Ovary (tissue), 9 donors: ENCODE results near the gene OMG. TPM values are rescaled to one million over a fixed set of nuclear protein-coding genes. Genes with fewer than 3 reads are reported as not detected.
"Not testable (repeated sequence)": the region's sequence is repeated elsewhere in the genome, so short reads cannot be mapped to it uniquely, and the experiment has no call there.

Source experiments
- DNase-seq, 5 donors: peaks; one replicate each; pipeline ENCODE4 v3.0.0-alpha.2; 2019 to 2020
- H3K27ac ChIP-seq, 2 donors: fragments of 200-600 bp; one replicate each; pipeline versions ENCODE4 v1.5.1 to v1.8.0; 2019 to 2022
- H3K27me3 ChIP-seq: fragments of 200-600 bp; one replicate; pipeline ENCODE4 v1.8.0; 2022
- H3K36me3 ChIP-seq: fragments of 200-600 bp; sonication (generic); one replicate; pipeline ENCODE4 v1.5.1; 2019
- H3K4me1 ChIP-seq: one replicate; pipeline ENCODE4 v1.8.1; 2013; ENCODE audit warnings: mild to moderate bottlenecking, moderate library complexity; ENCODE audit not compliant: insufficient read depth
- H3K4me3 ChIP-seq: fragments of 200-600 bp; sonication (generic); one replicate; pipeline ENCODE4 v1.5.1; 2017
- H3K9me3 ChIP-seq, 2 donors: fragments of 200-600 bp in 1 of 2; sonication (generic) in 1 of 2; one replicate each; pipeline versions ENCODE4 v1.5.1 to v1.8.1; 2013 to 2019; ENCODE audit warnings: mild to moderate bottlenecking in 1 of 2, moderate library complexity in 1 of 2
- EP300 ChIP-seq: sonication (generic); formaldehyde crosslinking; IDR thresholded peaks from one replicate; pipeline ENCODE4 v1.6.1; 2017; ENCODE audit warnings: antibody characterized with exemption
- POLR2A ChIP-seq: fragments of 450-650 bp; IDR thresholded peaks from one replicate; pipeline ENCODE4 v1.6.1; 2017; ENCODE audit warnings: antibody characterized with exemption, mild to moderate bottlenecking, moderate library complexity
- WGBS, 3 donors: extraction: QIAGEN DNeasy Blood & Tissue Kit in 1 of 3; methylation state at CpG; one replicate each; pipeline versions ENCODE4 v1.1.5 to v1.1.7; 2013 to 2017; 5-methylcytosine and 5-hydroxymethylcytosine counted together
- intact Hi-C, 4 donors: fragments of 100-400 bp; cut with DNase I; formaldehyde crosslinking; loops; one replicate each; pipeline versions ENCODE4 v1.11.0 to v1.15.1; 2022 to 2023
- polyA plus RNA-seq, 2 donors: library from polyadenylated mRNA; stranded (reverse); fragments of 200-250 nt in 1 of 2; fragments of 350-450 nt in 1 of 2; fragmentation: Illumina TruSeq in 1 of 2; extraction: RNeasy Lipid Tissue Mini Kit (QIAGEN cat#74804) in 1 of 2; gene quantifications; one replicate each; pipeline ENCODE4 v1.2.3, GENCODE V29; 2013 to 2014
- total RNA-seq, 7 donors: library from RNA; depleted of rRNA in 2 of 7; stranded (reverse); fragments of >200 nt in 2 of 7; fragmentation: NEBNext Ultra II Directional in 3 of 7; extraction: Animal tissue kit (Norgen Biotek cat#: 25700) in 3 of 7; gene quantifications; one replicate each; pipeline versions ENCODE4 v1.1.0 to v1.2.4, GENCODE V29; 2016 to 2023
- TF ChIP-seq, protein P1 (sequence below), 3 donors: fragments of 450-650 bp in 2 of 3; fragments of 200-600 bp in 1 of 3; IDR thresholded peaks; one replicate each; pipeline versions ENCODE4 v1.5.1 to v1.8.0; 2016 to 2022; ENCODE audit warnings: antibody characterized with exemption in 3 of 3, mild to moderate bottlenecking in 1 of 3
- donor health status: DM: no; HTN: no; CAD: no; lungs with moderate emphysema.
- donor health status: DM: no; HTN: no; CAD: no.
- donor health status: Bipolar disorder and iron deficiency.
- donor health status: DM: yes; HTN: yes; CAD: no.
- donor health status: DM: no; HTN: no; CAD: no.
- donor health status: DM: yes; HTN: yes; CAD: no.

The OMG gene
- total and polyA plus RNA-seq, 9 donors, result 0.28 to 2.2 (median 1.5) TPM; not detected in 5

DNA sequence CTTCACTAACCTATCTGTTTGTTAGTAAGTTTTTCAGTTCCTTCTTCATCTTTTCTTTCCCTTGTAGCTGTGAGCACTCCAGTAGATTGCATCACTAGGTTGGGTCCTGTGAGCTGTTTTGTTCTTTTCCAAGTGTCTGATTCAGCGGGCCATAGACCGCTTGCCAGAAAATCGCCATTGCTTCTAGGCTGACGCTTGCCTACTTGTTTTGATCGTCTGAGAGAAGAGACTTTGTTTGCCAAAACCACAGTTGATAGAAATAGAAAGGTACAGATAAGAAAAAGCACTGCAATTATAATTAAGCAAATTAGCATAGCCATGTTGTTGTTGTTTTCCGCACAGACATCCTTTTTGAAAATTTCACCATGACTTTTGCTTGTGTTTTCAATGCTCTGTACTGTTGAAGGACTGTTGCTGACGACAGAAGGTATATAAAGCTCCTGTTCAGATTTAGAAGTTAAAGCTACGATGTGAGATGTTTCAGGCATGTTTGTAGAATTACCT, 21.3 kb upstream of the OMG start:
- Histone ChIP-seq H3K4me1 (no peaks in the 10 kb centered on the region), H3K36me3 (no peaks in the 10 kb centered on the region), H3K27me3 (no peaks in the 10 kb centered on the region), H3K4me3 (peak overlapping the region; percentile 17), H3K9me3 (no peaks in the 10 kb centered on the region), H3K27ac (peak overlapping the region in 1 of 2 donors; percentile 35)
- TF ChIP-seq POLR2A, result no peak
- TF ChIP-seq EP300, result no peak
- TF ChIP-seq, protein P1, sequence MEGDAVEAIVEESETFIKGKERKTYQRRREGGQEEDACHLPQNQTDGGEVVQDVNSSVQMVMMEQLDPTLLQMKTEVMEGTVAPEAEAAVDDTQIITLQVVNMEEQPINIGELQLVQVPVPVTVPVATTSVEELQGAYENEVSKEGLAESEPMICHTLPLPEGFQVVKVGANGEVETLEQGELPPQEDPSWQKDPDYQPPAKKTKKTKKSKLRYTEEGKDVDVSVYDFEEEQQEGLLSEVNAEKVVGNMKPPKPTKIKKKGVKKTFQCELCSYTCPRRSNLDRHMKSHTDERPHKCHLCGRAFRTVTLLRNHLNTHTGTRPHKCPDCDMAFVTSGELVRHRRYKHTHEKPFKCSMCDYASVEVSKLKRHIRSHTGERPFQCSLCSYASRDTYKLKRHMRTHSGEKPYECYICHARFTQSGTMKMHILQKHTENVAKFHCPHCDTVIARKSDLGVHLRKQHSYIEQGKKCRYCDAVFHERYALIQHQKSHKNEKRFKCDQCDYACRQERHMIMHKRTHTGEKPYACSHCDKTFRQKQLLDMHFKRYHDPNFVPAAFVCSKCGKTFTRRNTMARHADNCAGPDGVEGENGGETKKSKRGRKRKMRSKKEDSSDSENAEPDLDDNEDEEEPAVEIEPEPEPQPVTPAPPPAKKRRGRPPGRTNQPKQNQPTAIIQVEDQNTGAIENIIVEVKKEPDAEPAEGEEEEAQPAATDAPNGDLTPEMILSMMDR (IDR thresholded peaks at IDR 0.05), result no peak
- peak; percentile 54 to 73 (median 66) for DNase-seq
- 21 to 39% (median 36%) methylated on average over 8 of the region's 8 CpGs for WGBS, 3 donors
- intact Hi-C loops, result no loop called here

- Histone ChIP-seq H3K36me3 (no peaks in the 10 kb centered on the region), H3K27me3 (no peaks in the 10 kb centered on the region), H3K4me1 (no peaks in the 10 kb centered on the region), H3K9me3 (no peaks in the 10 kb centered on the region), H3K4me3 (no peak overlapping the region), H3K27ac (no peak overlapping the region)
- TF ChIP-seq, protein P1 (IDR thresholded peaks at IDR 0.05), result no peak
- no peak for TF ChIP-seq EP300
- no peak for TF ChIP-seq POLR2A
- DNase-seq, result no peak
- intact Hi-C loops, result no loop called here
- 78 to 96% (median 92%) methylated on average over 3 of the region's 3 CpGs for WGBS, 3 donors
These were observed 17.7 kb upstream of the OMG start for GRCh38 chr17:31314782-31315100.

DNA sequence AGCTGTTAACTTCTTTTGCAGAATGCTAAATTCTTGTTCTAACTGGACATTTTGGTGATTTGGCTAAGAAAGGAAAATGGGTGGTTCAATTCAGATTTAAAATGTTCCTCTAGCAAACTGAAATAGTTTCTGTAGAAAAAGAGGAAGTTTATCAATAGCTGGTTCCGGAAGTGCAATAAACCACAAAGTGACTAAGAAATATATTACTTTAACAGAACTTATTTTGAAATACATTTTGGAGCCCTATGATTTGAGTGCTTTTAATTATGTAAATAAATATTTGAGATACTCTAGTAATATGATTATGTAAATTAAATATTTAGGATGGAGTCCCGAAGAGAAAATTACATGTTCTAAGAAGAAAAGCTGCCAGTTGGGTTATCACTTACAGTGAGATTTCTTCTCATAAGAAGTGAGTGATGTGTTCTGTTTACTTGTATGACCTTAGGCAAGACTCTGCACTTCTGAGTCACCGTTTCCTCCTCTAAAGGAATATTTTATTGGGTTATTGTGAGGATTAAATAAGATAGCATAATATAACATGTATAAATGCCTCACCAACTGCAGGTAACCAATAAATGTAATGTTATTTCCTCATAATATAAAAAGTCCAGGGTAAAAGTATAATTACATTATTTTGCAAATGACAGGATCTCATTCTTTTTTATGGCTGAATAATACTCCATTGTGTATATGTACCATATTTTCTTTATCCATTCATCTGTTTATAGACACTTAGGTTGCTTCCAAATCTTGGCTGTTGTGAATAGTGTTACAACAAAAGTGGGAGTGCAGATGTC, 17.1 kb upstream of the OMG start, which contains the start of gene EVI2B:
Gene EVI2B (minus strand): TSS at position 73 of the 800 bp plus-strand sequence. CDS start 8,445 bp downstream, outside the sequence.
- 68 to 80% (median 76%) methylated on average over 3 of the region's 3 CpGs for WGBS, 3 donors
- Histone ChIP-seq H3K4me3 (no peak within 1 kb of the TSS), H3K27me3 (no peaks in the 10 kb centered on the region), H3K4me1 (no peaks in the 10 kb centered on the region), H3K27ac (no peak within 1 kb of the TSS), H3K36me3 (no peaks in the 10 kb centered on the region), H3K9me3 (no peaks in the 10 kb centered on the region)
- intact Hi-C loops, result no loop called here
- TF ChIP-seq, protein P1 (IDR thresholded peaks at IDR 0.05), result no peak
- TF ChIP-seq POLR2A, result no peak
- no peak for TF ChIP-seq EP300
- DNase-seq, result no peak

DNA sequence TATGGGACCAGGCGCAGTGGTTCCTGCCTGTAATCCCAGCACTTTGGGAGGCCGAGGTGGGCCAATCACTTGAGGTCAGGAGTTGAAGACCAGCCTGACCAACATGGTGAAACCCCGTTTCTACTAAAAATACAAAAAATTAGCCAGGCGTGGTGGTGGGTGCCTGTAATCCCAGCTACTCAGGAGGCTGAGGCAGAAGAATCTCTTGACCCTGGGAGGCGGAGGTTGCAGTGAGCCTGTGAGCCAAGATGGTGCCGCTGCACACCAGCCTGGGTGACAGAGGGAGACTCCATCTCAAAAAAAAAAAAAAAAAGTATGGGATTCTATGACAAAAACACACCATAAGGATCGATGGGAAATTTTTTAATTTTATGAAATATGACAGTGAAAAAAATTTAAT, 15.2 kb upstream of the OMG start:
- 77 to 93% (median 86%) methylated on average over 7 of the region's 7 CpGs for WGBS, 3 donors
- DNase-seq, H3K36me3 ChIP-seq, H3K4me3 ChIP-seq, H3K27me3 ChIP-seq, H3K27ac ChIP-seq, intact Hi-C loops, H3K4me1 ChIP-seq, H3K9me3 ChIP-seq: not testable (repeated sequence)

DNA sequence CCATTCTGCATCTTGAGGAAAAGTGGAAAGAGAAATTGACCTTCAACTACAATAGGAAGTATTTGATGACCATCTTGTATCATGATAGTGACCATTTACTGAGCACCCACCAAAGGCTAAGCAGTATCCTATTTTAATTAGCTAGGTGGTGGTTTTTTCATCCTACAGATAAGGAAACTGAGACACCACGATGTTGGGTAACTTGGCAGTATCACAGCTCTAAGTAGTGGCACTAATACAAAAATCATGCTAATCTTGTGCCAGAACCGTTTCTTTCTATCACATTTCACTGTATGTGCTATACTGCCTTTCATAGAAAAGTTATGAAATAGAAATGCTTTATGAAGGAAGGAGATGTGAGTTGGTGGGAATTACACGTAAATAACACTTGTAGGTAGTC, 14.5 kb upstream of the OMG start:
- WGBS, 3 donors, result 87 to 92% (median 92%) methylated on average over 3 of the region's 3 CpGs
- H3K4me1 ChIP-seq, result no peaks in the 10 kb centered on the region
- H3K9me3 ChIP-seq, result no peaks in the 10 kb centered on the region
- no peaks in the 10 kb centered on the region for H3K27me3 ChIP-seq
- TF ChIP-seq, protein P1 (IDR thresholded peaks at IDR 0.05), result no peak
- TF ChIP-seq POLR2A (no peak), EP300 (no peak)
- H3K4me3 ChIP-seq, result no peak overlapping the region
- H3K36me3 ChIP-seq, result no peaks in the 10 kb centered on the region
- DNase-seq, result no peak
- H3K27ac ChIP-seq, result no peak overlapping the region
- intact Hi-C loops, result no loop called here
